GM12874 (cell line): ENCODE data around the gene CDC42BPA.

Experiments used
- TF ChIP-seq, protein P1 (sequence below): IDR thresholded peaks from 2 replicates; pipeline ENCODE4 v1.5.1; 2011; ENCODE audit warnings: low read depth, mild to moderate bottlenecking, control low read depth, low read length, moderate library complexity; ENCODE audit not compliant: insufficient read depth

The CDC42BPA gene

GRCh38 chr1:227263869-227264268 lies 54.4 kb downstream of the CDC42BPA start:
- TF ChIP-seq, protein P1, sequence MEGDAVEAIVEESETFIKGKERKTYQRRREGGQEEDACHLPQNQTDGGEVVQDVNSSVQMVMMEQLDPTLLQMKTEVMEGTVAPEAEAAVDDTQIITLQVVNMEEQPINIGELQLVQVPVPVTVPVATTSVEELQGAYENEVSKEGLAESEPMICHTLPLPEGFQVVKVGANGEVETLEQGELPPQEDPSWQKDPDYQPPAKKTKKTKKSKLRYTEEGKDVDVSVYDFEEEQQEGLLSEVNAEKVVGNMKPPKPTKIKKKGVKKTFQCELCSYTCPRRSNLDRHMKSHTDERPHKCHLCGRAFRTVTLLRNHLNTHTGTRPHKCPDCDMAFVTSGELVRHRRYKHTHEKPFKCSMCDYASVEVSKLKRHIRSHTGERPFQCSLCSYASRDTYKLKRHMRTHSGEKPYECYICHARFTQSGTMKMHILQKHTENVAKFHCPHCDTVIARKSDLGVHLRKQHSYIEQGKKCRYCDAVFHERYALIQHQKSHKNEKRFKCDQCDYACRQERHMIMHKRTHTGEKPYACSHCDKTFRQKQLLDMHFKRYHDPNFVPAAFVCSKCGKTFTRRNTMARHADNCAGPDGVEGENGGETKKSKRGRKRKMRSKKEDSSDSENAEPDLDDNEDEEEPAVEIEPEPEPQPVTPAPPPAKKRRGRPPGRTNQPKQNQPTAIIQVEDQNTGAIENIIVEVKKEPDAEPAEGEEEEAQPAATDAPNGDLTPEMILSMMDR, result no peak

DNA sequence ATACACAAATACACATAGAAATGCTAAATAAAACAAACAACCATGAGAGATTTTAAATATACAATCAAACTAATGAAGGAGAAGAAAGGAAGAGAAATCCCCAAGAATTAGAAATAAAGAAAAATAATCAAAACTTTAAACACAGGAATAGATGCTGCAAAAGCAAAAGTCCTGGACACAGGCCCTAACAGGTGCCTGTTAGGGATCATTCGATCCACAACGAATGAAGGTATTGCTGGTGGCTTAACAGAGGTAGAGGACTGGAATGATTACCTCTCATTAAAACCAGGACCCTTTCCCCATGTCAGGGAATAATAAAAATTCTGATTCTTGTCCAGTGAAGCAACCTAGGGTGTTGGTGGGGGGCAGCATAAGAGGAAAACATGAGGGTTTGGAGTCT lies 56.8 kb downstream of the CDC42BPA start:
- TF ChIP-seq, protein P1, result no peak

DNA sequence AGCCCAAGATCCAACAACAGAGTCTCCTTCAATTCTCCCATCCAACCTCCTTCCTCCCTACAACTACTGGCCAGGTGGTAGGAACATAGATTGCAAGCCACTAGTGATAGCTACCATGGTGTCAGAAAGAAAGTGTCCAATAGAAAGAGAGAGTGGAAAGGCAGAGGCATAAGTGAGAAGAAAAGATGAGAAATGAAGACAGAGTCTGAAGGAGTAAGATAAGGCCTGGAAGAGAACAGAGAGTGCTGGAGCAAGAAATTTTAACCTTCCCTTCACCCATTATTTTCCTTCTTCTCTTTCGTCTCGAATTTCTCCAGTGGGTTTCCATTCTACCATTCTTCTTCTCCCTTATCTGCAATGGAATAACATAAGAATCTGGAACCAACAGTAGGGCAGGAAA lies 57.9 kb downstream of the CDC42BPA start:
- TF ChIP-seq, protein P1, result no peak

GRCh38 chr1:227257964-227258363 lies 60.3 kb downstream of the CDC42BPA start:
- TF ChIP-seq, protein P1, result no peak

DNA sequence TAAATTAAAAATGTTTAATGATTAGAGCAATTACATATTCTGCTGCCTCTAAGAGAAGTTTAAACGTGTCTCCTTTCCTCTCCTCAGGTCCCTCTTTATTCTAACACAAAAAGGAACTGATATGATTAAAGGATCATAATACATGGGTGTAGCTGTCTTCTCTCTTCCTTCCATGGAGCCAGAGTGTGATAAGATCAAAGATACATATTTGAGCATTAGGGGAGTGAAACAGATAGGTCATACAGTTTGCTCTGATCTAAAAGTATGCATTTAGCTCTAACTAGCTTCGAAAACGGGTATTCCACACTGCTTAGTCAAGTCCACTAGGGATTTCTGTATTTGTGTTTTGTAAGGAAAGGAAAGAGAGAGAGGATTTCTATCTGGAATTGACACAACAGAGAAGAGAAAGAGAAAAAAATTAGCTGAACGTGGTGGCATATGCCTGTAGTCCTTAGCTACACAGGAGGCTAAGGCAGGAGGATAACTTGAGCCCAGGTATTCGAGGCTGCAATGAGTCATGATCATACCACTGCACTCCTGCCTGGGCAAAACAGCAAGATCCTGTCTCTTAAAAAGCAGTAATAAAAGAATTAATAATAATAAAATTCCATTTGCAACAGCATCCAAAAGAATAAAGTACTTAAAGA lies 63.1 kb downstream of the CDC42BPA start:
- TF ChIP-seq, protein P1, result no peak

DNA sequence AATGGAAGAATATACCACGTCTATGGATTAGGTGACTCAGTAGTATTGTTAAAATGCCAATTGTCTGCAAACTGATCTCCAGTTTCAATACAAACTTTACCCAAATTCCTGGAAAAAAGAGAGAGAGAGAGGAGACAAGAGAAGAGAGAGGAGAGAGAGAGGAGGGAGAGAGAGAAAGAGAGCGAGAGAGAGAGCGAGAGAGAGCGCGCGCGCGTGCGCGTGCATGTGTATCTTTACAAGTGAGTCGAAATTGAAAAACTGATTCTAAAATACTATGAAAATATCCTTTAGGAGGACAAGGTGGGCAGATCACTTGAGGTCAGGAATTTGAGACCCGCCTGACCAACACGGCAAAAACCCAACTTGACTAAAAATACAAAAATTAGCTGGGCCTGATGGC lies 65.2 kb downstream of the CDC42BPA start:
- TF ChIP-seq, protein P1, result no peak

GRCh38 chr1:227245613-227246320 lies 72.5 kb downstream of the CDC42BPA start:
- TF ChIP-seq, protein P1, result no peak
